Neural cell (in vitro differentiated cells): Measurements from ENCODE around the gene DPEP2NB.

Source experiments
- EZH2 ChIP-seq: fragments of 200-600, 300-800 bp; shearing (Covaris generic), sonication (generic); IDR thresholded peaks from 2 replicates; pipeline ENCODE4 v1.6.1; 2014; ENCODE audit warnings: antibody characterized with exemption, low read length, borderline replicate concordance, mild to moderate bottlenecking; ENCODE audit not compliant: insufficient read depth, poor library complexity, severe bottlenecking
- POLR2AphosphoS5 ChIP-seq: IDR thresholded peaks from 2 replicates; pipeline ENCODE4 v1.6.1; 2012
- SMC3 ChIP-seq: fragments of 450-650 bp; conservative IDR thresholded peaks from 2 replicates; pipeline ENCODE4 v1.6.1; 2014; ENCODE audit warnings: antibody characterized with exemption, mild to moderate bottlenecking, moderate library complexity; ENCODE audit not compliant: poor library complexity

- no peak for TF ChIP-seq SMC3
- no peak for TF ChIP-seq POLR2AphosphoS5
- TF ChIP-seq EZH2 = no peak
These were observed 13.3 kb upstream of the DPEP2NB start for GRCh38 chr16:68028996-68029395.
